ENCODE measurements around the gene ASPSCR1.

DNA sequence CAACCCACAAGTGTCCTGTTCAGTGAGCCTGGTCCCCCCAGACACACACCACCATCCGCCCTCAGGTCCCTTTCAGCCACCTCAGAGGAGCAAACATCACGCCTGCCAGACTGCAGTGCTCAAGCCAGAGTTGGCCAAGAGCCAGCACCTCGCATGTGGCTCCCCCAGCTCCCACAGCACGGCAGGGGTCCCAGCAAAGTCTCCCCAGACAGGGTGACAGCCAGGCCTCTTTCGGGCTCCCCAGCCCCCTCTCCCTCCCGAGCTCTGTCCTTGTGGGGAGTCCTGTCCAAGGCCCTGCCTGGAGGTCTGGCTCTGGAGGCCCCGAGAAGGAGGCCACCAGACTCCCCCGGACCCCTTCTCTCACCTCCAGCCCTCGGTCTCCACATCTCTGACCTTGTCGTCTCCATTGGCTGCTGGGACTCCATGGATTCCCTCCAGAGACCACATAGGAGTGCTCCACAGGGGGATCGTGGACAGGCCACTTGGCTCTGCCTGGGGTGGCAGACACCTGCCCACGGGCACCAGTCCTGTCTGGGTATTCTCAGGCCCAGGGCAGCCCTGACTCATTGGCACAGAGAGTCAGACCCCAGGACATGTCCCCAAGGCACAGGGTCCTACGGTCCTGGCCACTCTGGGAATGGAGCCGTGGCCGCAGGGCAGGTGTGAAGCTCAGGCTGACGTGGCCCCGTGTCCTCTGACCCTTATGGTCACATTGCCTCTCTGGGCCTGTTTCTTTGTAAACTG is 28.6 kb upstream of the ASPSCR1 start:
- no peak for TF ChIP-seq CTCF (IDR thresholded peaks at IDR 0.05; ENCODE audit: control extremely low read depth in 1 of 3, insufficient read depth in 1 of 3, low read depth in 1 of 3, low read length in 3 of 3)
- TF ChIP-seq EZH2 (IDR thresholded peaks at IDR 0.05; ENCODE audit: low read depth, low read length, severe bottlenecking), result no peak
